Parathyroid adenoma (tissue), 2 donors: Measurements from ENCODE around the gene OAS3.

Experiments
- H2AFZ ChIP-seq: fragments of 300-600 bp; sonication (generic); one replicate; pipeline ENCODE4 v1.7.0; 2017; ENCODE audit warnings: antibody characterized with exemption, mild to moderate bottlenecking
- H3K27ac ChIP-seq: fragments of 300-600 bp; sonication (generic); one replicate; pipeline ENCODE4 v1.7.0; 2017
- H3K27me3 ChIP-seq: fragments of 300-600 bp; sonication (generic); one replicate; pipeline ENCODE4 v1.7.0; 2017; ENCODE audit warnings: low read length; ENCODE audit not compliant: control insufficient read depth, insufficient read depth
- H3K36me3 ChIP-seq: fragments of 300-600 bp; sonication (generic); one replicate; pipeline ENCODE4 v1.7.0; 2017; ENCODE audit warnings: low read length; ENCODE audit not compliant: control insufficient read depth, insufficient read depth
- H3K4me1 ChIP-seq: fragments of 300-600 bp; sonication (generic); one replicate; pipeline ENCODE4 v1.7.0; 2017; ENCODE audit warnings: control low read depth
- H3K4me2 ChIP-seq: fragments of 300-600 bp; sonication (generic); one replicate; pipeline ENCODE4 v1.7.0; 2017; ENCODE audit warnings: low read length
- H3K4me3 ChIP-seq: fragments of 300-600 bp; sonication (generic); one replicate; pipeline ENCODE4 v1.7.0; 2017; ENCODE audit warnings: low read depth, low read length
- H3K79me2 ChIP-seq: fragments of 300-600 bp; sonication (generic); one replicate; pipeline ENCODE4 v1.7.0; 2017; ENCODE audit warnings: control low read depth
- H3K9ac ChIP-seq: fragments of 300-600 bp; sonication (generic); one replicate; pipeline ENCODE4 v1.7.0; 2017; ENCODE audit warnings: mild to moderate bottlenecking
- H3K9me3 ChIP-seq: fragments of 300-600 bp; sonication (generic); one replicate; pipeline ENCODE4 v1.7.0; 2017; ENCODE audit warnings: low read length; ENCODE audit not compliant: control insufficient read depth
- CTCF ChIP-seq: fragments of 300-600 bp; sonication (generic); IDR thresholded peaks from one replicate; pipeline ENCODE4 v1.7.0; 2017; ENCODE audit warnings: antibody characterized with exemption, mild to moderate bottlenecking
- donor health status: primary hyperparathyroidism.

OAS3 gene

GRCh38 chr12:112961074-112961473, 22.8 kb downstream of the OAS3 start:
- Histone ChIP-seq H3K27ac (no peak overlapping the region), H3K9me3 (no peaks in the 10 kb centered on the region), H3K4me3 (no peak overlapping the region), H3K27me3 (no peaks in the 10 kb centered on the region), H3K4me1 (no peaks in the 10 kb centered on the region), H3K4me2 (no peak overlapping the region), H3K36me3 (no peaks in the 10 kb centered on the region), H3K79me2 (no peaks in the 10 kb centered on the region), H3K9ac (no peak overlapping the region), H2AFZ (no peak overlapping the region)
- TF ChIP-seq CTCF = no peak

GRCh38 chr12:112961536-112961935, 23.3 kb downstream of the OAS3 start:
- Histone ChIP-seq H3K4me2 (no peak overlapping the region), H3K36me3 (no peaks in the 10 kb centered on the region)

GRCh38 chr12:112962561-112962960, 24.3 kb downstream of the OAS3 start:
- Histone ChIP-seq H3K79me2 (no peaks in the 10 kb centered on the region), H2AFZ (no peak overlapping the region), H3K36me3 (no peaks in the 10 kb centered on the region), H3K9ac (no peak overlapping the region), H3K9me3 (no peaks in the 10 kb centered on the region), H3K27ac (no peak overlapping the region), H3K4me1 (no peaks in the 10 kb centered on the region), H3K27me3 (no peaks in the 10 kb centered on the region), H3K4me3 (no peak overlapping the region), H3K4me2 (no peak overlapping the region)
- no peak for TF ChIP-seq CTCF

More at GRCh38 chr12:112961536-112961935, 23.3 kb downstream of the OAS3 start:
- no peak for TF ChIP-seq CTCF
- Histone ChIP-seq H3K27me3 (no peaks in the 10 kb centered on the region), H3K27ac (no peak overlapping the region), H3K4me1 (no peaks in the 10 kb centered on the region), H3K79me2 (no peaks in the 10 kb centered on the region), H3K4me3 (no peak overlapping the region), H3K9me3 (no peaks in the 10 kb centered on the region), H2AFZ (no peak overlapping the region), H3K9ac (no peak overlapping the region)

- H3K36me3 ChIP-seq = no peaks in the 10 kb centered on the region
- H3K4me2 ChIP-seq = no peak overlapping the region
- no peak for TF ChIP-seq CTCF
- no peaks in the 10 kb centered on the region for H3K79me2 ChIP-seq
- no peak overlapping the region for H3K27ac ChIP-seq
- no peaks in the 10 kb centered on the region for H3K27me3 ChIP-seq
- H3K4me3 ChIP-seq = no peak overlapping the region
- H3K4me1 ChIP-seq = no peaks in the 10 kb centered on the region
- H2AFZ ChIP-seq = no peak overlapping the region
- H3K9ac ChIP-seq = no peak overlapping the region
- H3K9me3 ChIP-seq = no peaks in the 10 kb centered on the region
Measured at GRCh38 chr12:112963227-112963861, 25.1 kb downstream of the OAS3 start.

- Histone ChIP-seq H3K4me1 (no peaks in the 10 kb centered on the region), H3K9ac (no peak overlapping the region), H3K27ac (no peak overlapping the region), H3K4me2 (no peak overlapping the region), H3K4me3 (no peak overlapping the region), H2AFZ (no peak overlapping the region), H3K36me3 (no peaks in the 10 kb centered on the region), H3K27me3 (no peaks in the 10 kb centered on the region), H3K9me3 (no peaks in the 10 kb centered on the region), H3K79me2 (no peaks in the 10 kb centered on the region)
- no peak for TF ChIP-seq CTCF
Measured at GRCh38 chr12:112964067-112964670, 25.9 kb downstream of the OAS3 start.
